Prostate gland (tissue), 2 donors: ENCODE measurements around the gene PLCG2.

Experiments
- CTCF ChIP-seq, 4 experiments: fragments of 200-600 bp in 2 of 4; fragments of 450-650 bp in 2 of 4; sonication (generic) in 2 of 4; IDR thresholded peaks; 1 replicate in 3 of 4; 2 replicates in 1 of 4; pipeline ENCODE4 v1.5.1; 2016 to 2019; ENCODE audit warnings: antibody characterized with exemption in 4 of 4, mild to moderate bottlenecking in 2 of 4, moderate library complexity in 2 of 4
- POLR2AphosphoS5 ChIP-seq: sonication (generic); formaldehyde crosslinking; IDR thresholded peaks from one replicate; pipeline ENCODE4 v1.6.1; 2017; ENCODE audit warnings: antibody characterized with exemption

- TF ChIP-seq CTCF (IDR thresholded peaks at IDR 0.05) (no peak), POLR2AphosphoS5 (no peak)
Measured at GRCh38 chr16:81904320-81904719, 125.2 kb downstream of the PLCG2 start.
